ENCODE measurements around the gene M6PR. TPM values are rescaled to one million over a fixed set of nuclear protein-coding genes. Genes with fewer than 3 reads are reported as not detected.
A peak's percentile ranks its signal among the peaks of the same experiment; 100 is the strongest.

M6PR gene
- 130 and 159 TPM in 2 replicates for total RNA-seq (2022)
- Bru-seq, nascent RNA = percentile 92 among the genes with signal in this experiment
- BruChase-seq, experiment 1, labeled RNA remaining after a 6-hour chase = percentile 98 among the genes with signal in this experiment
- percentile 95 among the genes with signal in this experiment for BruChase-seq, experiment 2, labeled RNA remaining after a 2-hour chase
- long read RNA-seq, transcript M6PR-201 (7 exons, 2,756 nt) = major isoform, 197 of 262 reads
- long read RNA-seq, partial matches to known transcripts = 19 of 262 reads
- long read RNA-seq, other reads (novel, unspliced or antisense) = 46 of 262 reads

DNA sequence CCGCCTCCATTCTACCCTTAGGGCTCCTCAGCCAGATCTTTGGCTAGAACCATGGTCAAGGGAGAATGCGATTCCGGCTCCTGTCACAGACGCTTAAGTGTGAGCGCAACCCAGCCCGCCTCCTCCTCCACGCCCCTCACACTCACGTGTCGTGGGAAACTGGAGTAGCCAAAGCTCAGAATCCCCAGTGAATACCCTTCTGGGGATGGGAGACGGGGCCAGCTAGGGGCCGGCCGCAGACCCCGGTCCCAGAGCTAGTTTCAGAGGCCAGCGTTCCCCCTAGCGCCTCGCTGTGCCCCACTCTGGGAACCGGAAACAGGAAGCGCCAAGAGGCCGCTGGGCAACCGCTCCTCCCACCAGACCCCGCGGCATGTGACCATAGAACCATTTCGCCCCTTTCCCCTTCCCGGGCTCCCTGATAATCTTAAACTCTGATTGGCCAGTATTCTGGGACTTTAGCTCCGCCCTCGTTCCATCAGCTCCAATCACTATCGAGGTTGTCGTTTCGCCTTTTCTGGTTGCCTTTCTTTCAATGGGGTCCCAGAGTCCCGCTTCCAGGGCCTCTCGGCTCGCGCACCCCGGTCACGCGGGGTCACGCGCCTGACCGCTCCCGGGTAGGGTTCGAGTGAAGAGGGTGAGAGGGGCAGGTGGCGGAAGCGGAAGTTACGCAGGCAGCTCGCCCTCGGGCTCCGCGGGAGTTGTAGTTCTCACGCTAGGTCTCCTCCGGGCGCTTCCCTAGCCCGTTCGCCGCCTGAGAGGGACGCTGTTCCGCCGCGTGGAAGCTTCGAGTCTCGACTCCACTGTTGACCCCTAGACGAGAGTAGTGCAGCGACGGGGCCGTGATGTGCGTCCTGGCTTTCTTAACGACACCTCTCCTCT lies at the start of gene M6PR:
Gene M6PR, minus strand, starts transcription at position 304 of the 879 bp plus-strand sequence. CDS start 3,241 bp downstream, outside the sequence.
- intact Hi-C loops (cut with micrococcal nuclease) = loop anchor here (1.0 to 5.0 kb wide), 3 partner anchors 35 to 252 kb away; partner anchors contain the start of genes PHC1 and RIMKLB
- Mint-ChIP-seq H3K27ac (ENCODE audit: low read depth, unreplicated experiment) (peak within 1 kb of the TSS; percentile 100), H3K9me3 (ENCODE audit: unreplicated experiment) (no peaks in the 10 kb centered on the region), H3K4me1 (ENCODE audit: insufficient read depth, unreplicated experiment) (peaks cover 20% of the 10 kb centered on the region), H3K4me3 (ENCODE audit: unreplicated experiment) (peak within 1 kb of the TSS; percentile 100), H3K36me3 (ENCODE audit: insufficient read depth, unreplicated experiment) (peaks cover 27% of the 10 kb centered on the region), H3K27me3 (ENCODE audit: insufficient read depth, unreplicated experiment) (no peaks in the 10 kb centered on the region)
- CTCF ChIA-PET = interaction anchor here (0.6 to 4.0 kb wide), 21 partner anchors 12 to 1048 kb away, joined by 3 to 41 read pairs (median 3); partner anchors contain the start of gene PHC1
- TF ChIP-seq, protein P1, sequence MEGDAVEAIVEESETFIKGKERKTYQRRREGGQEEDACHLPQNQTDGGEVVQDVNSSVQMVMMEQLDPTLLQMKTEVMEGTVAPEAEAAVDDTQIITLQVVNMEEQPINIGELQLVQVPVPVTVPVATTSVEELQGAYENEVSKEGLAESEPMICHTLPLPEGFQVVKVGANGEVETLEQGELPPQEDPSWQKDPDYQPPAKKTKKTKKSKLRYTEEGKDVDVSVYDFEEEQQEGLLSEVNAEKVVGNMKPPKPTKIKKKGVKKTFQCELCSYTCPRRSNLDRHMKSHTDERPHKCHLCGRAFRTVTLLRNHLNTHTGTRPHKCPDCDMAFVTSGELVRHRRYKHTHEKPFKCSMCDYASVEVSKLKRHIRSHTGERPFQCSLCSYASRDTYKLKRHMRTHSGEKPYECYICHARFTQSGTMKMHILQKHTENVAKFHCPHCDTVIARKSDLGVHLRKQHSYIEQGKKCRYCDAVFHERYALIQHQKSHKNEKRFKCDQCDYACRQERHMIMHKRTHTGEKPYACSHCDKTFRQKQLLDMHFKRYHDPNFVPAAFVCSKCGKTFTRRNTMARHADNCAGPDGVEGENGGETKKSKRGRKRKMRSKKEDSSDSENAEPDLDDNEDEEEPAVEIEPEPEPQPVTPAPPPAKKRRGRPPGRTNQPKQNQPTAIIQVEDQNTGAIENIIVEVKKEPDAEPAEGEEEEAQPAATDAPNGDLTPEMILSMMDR (IDR thresholded peaks at IDR 0.05; ENCODE audit: unreplicated experiment) = peak; percentile 15
- DNase-seq (ENCODE audit: unreplicated experiment) = peak; percentile 97
- no TSS peak for BruUV-seq (replicated peaks)
- POLR2A ChIA-PET = interaction anchor here (0.5 to 6.2 kb wide), 28 partner anchors 11 to 918 kb away, joined by 3 to 76 read pairs (median 3); partner anchors contain the start of genes PHC1 and RIMKLB

DNA sequence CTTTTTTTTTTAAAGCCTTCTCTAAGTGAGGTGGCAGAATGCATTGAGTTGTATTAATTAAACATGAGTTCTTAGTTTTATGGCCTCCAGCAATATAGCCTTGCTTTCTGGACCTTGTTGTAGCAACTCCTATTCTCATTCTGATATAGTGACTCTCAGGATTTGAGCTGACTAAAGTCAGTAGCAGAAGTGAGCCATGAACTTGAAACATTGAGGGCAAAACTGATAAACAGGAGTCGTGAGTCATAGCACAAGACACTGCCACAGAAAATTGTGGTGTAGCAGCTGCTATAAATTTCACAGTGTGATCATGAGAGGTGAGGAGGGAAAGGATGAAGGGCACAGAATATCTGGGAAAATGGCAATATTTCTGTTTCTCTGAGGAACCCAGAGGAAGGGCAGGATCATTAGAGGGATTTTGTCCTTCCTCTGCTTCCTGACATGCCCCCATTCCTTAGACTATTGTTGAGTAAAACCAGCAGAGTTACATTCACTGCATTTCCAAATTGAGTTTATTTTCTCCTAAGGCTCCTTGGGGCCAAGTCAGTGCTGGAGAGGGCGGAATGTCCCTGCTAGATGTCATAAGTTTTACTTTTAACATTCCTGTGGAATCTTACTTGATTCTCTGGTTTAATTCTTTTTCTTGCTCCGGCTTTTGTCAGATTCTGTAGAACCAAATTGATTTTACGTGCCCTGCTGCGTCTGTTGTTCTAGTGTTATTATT lies 47.4 kb upstream of the M6PR start:
- POLR2A ChIA-PET = no interaction called here
- intact Hi-C loops (cut with micrococcal nuclease) = no loop called here
- Mint-ChIP-seq H3K27ac (ENCODE audit: low read depth, unreplicated experiment) (no peak overlapping the region), H3K4me1 (ENCODE audit: insufficient read depth, unreplicated experiment) (no peaks in the 10 kb centered on the region), H3K27me3 (ENCODE audit: insufficient read depth, unreplicated experiment) (no peaks in the 10 kb centered on the region), H3K9me3 (ENCODE audit: unreplicated experiment) (no peaks in the 10 kb centered on the region), H3K4me3 (ENCODE audit: unreplicated experiment) (no peak overlapping the region), H3K36me3 (ENCODE audit: insufficient read depth, unreplicated experiment) (no peaks in the 10 kb centered on the region)
- TF ChIP-seq, protein P1 (IDR thresholded peaks at IDR 0.05; ENCODE audit: unreplicated experiment) = no peak
- peak; percentile 18 for DNase-seq (ENCODE audit: unreplicated experiment)
- CTCF ChIA-PET = interaction anchor here (0.6 to 1.0 kb wide), 3 partner anchors 42 to 342 kb away, joined by 3 to 4 read pairs (median 3); no protein-coding TSS in a partner anchor
- no TSS peak for BruUV-seq (replicated peaks)

DNA sequence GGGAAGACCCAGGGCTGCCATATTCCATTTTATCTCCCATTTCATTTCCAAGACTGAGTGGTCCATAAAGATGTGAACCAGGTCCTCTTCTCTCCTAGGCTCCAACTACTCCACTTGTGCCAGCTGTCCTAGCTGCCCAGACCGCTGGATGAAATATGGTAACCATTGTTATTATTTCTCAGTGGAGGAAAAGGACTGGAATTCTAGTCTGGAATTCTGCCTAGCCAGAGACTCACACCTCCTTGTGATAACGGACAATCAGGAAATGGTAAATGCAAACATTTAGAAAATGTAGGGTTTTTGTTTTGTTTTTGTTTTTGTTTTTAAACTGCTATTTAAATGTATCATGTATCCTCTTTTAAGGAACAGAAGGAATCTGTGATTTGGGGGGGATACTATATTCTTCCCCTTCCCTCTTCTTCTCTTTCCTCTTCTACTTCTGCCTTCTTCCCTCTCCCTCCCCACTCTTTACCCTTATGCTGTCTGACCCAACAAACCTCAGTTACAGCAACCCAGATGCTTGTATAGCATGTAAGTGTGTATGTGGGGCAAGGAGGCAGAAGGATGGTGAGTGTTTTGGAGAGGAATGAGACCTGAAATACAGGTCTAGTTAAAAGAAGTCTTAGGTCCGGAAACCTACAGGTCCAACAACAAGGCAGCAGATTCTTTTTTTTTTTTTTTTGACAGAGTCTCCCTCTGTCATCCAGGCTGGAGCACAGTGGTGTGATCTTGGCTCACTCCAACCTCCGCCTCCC lies 45.8 kb upstream of the M6PR start:
- TF ChIP-seq, protein P1 (IDR thresholded peaks at IDR 0.05; ENCODE audit: unreplicated experiment) = no peak
- CTCF ChIA-PET = no interaction called here
- no peak overlapping the region for H3K27ac Mint-ChIP-seq (ENCODE audit: low read depth, unreplicated experiment)
- BruUV-seq (replicated peaks) = no TSS peak
- no peaks in the 10 kb centered on the region for H3K9me3 Mint-ChIP-seq (ENCODE audit: unreplicated experiment)
- POLR2A ChIA-PET = no interaction called here
- H3K4me1 Mint-ChIP-seq (ENCODE audit: insufficient read depth, unreplicated experiment) = no peaks in the 10 kb centered on the region
- DNase-seq (ENCODE audit: unreplicated experiment) = no peak
- H3K36me3 Mint-ChIP-seq (ENCODE audit: insufficient read depth, unreplicated experiment) = no peaks in the 10 kb centered on the region
- H3K4me3 Mint-ChIP-seq (ENCODE audit: unreplicated experiment) = no peak overlapping the region
- intact Hi-C loops (cut with micrococcal nuclease) = no loop called here
- no peaks in the 10 kb centered on the region for H3K27me3 Mint-ChIP-seq (ENCODE audit: insufficient read depth, unreplicated experiment)
